GM18499 (cell line): ENCODE results near the gene GTF2A1.

Source experiments
- ATAC-seq: cut with Tn5 transposase; IDR thresholded peaks from one replicate; pipeline ENCODE4 v1.9.1; 2021; ENCODE audit warnings: moderate number of reproducible peaks; ENCODE audit not compliant: insufficient read depth, unreplicated experiment

The GTF2A1 gene

GRCh38 chr14:81144824-81145603 lies 75.7 kb downstream of the GTF2A1 start:
- no peak for ATAC-seq

- no peak for ATAC-seq
Measured at GRCh38 chr14:81143793-81144192, 77.0 kb downstream of the GTF2A1 start.

- ATAC-seq = no peak
Measured at GRCh38 chr14:81141426-81141825, 79.3 kb downstream of the GTF2A1 start.

GRCh38 chr14:81138429-81138828 lies 82.3 kb downstream of the GTF2A1 start:
- no peak for ATAC-seq

- no peak for ATAC-seq
Measured at GRCh38 chr14:81137316-81137715, 83.4 kb downstream of the GTF2A1 start.

GRCh38 chr14:81133400-81133799 lies 87.4 kb downstream of the GTF2A1 start:
- ATAC-seq = no peak

GRCh38 chr14:81132468-81132867 lies 88.3 kb downstream of the GTF2A1 start:
- no peak for ATAC-seq

GRCh38 chr14:81129242-81129641 lies 91.5 kb downstream of the GTF2A1 start:
- ATAC-seq = no peak

- no peak for ATAC-seq
Measured at GRCh38 chr14:81127785-81128184, 93.0 kb downstream of the GTF2A1 start.

GRCh38 chr14:81125536-81125935 lies 95.2 kb downstream of the GTF2A1 start:
- no peak for ATAC-seq
